ENCODE measurements around the gene USP31.
A peak's percentile ranks its signal among the peaks of the same experiment; 100 is the strongest.

Gene USP31

GRCh38 chr16:23149267-23149992 is at the start of gene USP31:
TSS of gene USP31 (minus strand) at chr16:23149452. CDS start at chr16:23149270, 182 bp downstream.
- DNase-seq: peak; percentile 90

- DNase-seq: no peak
Observed at GRCh38 chr16:23196539-23196938, 47.3 kb upstream of the USP31 start.

GRCh38 chr16:23195366-23195978 is 46.2 kb upstream of the USP31 start:
- no peak for DNase-seq

GRCh38 chr16:23194497-23195221 is 45.4 kb upstream of the USP31 start:
- no peak for DNase-seq

GRCh38 chr16:23188911-23189310 is 39.7 kb upstream of the USP31 start:
- no peak for DNase-seq

- DNase-seq: no peak
Observed at GRCh38 chr16:23187341-23187740, 38.1 kb upstream of the USP31 start.

GRCh38 chr16:23186171-23186570 is 36.9 kb upstream of the USP31 start:
- no peak for DNase-seq

- DNase-seq: no peak
Observed at GRCh38 chr16:23185656-23186055, 36.4 kb upstream of the USP31 start.

GRCh38 chr16:23183543-23183862 is 34.3 kb upstream of the USP31 start:
- DNase-seq: no peak

GRCh38 chr16:23182679-23183542 is 33.7 kb upstream of the USP31 start, which contains the start of gene SCNN1G:
TSS of gene SCNN1G (plus strand) at chr16:23182745. CDS start at chr16:23186272, 3,527 bp downstream.
- no peak for DNase-seq

GRCh38 chr16:23182206-23182678 is 33.0 kb upstream of the USP31 start:
- peak; percentile 81 for DNase-seq

GRCh38 chr16:23181506-23181905 is 32.3 kb upstream of the USP31 start:
- DNase-seq: no peak

- DNase-seq: no peak
Observed at GRCh38 chr16:23175651-23176050, 26.4 kb upstream of the USP31 start.

GRCh38 chr16:23174622-23175021 is 25.4 kb upstream of the USP31 start:
- no peak for DNase-seq

- no peak for DNase-seq
Observed at GRCh38 chr16:23172994-23173393, 23.7 kb upstream of the USP31 start.

- DNase-seq: no peak
Observed at GRCh38 chr16:23172583-23172982, 23.3 kb upstream of the USP31 start.

- DNase-seq: no peak
Observed at GRCh38 chr16:23164736-23165135, 15.5 kb upstream of the USP31 start.

GRCh38 chr16:23163921-23164320 is 14.7 kb upstream of the USP31 start:
- no peak for DNase-seq

GRCh38 chr16:23160574-23160973 is 11.3 kb upstream of the USP31 start:
- no peak for DNase-seq

GRCh38 chr16:23160082-23160481 is 10.8 kb upstream of the USP31 start:
- DNase-seq: no peak

- no peak for DNase-seq
Observed at GRCh38 chr16:23158114-23158513, 8.9 kb upstream of the USP31 start.

- no peak for DNase-seq
Observed at GRCh38 chr16:23156946-23157460, 7.8 kb upstream of the USP31 start.

- no peak for DNase-seq
Observed at GRCh38 chr16:23156110-23156509, 6.9 kb upstream of the USP31 start.
